ENCODE data around the gene HMGN3.

Gene HMGN3

GRCh38 chr6:79225717-79226599 lies 8.5 kb downstream of the HMGN3 start:
- Histone ChIP-seq H3K79me2 (ENCODE audit: insufficient read depth, low read length) (peaks cover 64% of the 10 kb centered on the region), H4K20me1 (ENCODE audit: insufficient read depth, low read length) (no peaks in the 10 kb centered on the region), H3K27ac (ENCODE audit: low read depth, low read length, poor library complexity, severe bottlenecking) (no peak overlapping the region), H3K4me3 (ENCODE audit: low read depth, low read length, poor library complexity, severe bottlenecking) (no peak overlapping the region), H3K36me3 (ENCODE audit: insufficient read depth, low read length) (peaks cover 24% of the 10 kb centered on the region), H3K9ac (ENCODE audit: low read length) (no peak overlapping the region), H3K4me2 (ENCODE audit: low read length) (no peak overlapping the region), H3K9me3 (ENCODE audit: low read length) (no peaks in the 10 kb centered on the region), H3K4me1 (ENCODE audit: insufficient read depth, low read length, severe bottlenecking) (peaks cover under 1% of the 10 kb centered on the region), H3F3A (ENCODE audit: insufficient read depth, low read length) (no peaks in the 10 kb centered on the region), H3K9me2 (ENCODE audit: low read depth, low read length) (no peaks in the 10 kb centered on the region), H3K27me3 (ENCODE audit: insufficient read depth, low read length) (no peaks in the 10 kb centered on the region), H2AFZ (ENCODE audit: low read length) (no peak overlapping the region)
- no peak for TF ChIP-seq EZH2 (IDR thresholded peaks at IDR 0.05; ENCODE audit: borderline replicate concordance, low read length)
- TF ChIP-seq, protein P1, sequence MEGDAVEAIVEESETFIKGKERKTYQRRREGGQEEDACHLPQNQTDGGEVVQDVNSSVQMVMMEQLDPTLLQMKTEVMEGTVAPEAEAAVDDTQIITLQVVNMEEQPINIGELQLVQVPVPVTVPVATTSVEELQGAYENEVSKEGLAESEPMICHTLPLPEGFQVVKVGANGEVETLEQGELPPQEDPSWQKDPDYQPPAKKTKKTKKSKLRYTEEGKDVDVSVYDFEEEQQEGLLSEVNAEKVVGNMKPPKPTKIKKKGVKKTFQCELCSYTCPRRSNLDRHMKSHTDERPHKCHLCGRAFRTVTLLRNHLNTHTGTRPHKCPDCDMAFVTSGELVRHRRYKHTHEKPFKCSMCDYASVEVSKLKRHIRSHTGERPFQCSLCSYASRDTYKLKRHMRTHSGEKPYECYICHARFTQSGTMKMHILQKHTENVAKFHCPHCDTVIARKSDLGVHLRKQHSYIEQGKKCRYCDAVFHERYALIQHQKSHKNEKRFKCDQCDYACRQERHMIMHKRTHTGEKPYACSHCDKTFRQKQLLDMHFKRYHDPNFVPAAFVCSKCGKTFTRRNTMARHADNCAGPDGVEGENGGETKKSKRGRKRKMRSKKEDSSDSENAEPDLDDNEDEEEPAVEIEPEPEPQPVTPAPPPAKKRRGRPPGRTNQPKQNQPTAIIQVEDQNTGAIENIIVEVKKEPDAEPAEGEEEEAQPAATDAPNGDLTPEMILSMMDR (IDR thresholded peaks at IDR 0.05; ENCODE audit: low read length), result no peak

DNA sequence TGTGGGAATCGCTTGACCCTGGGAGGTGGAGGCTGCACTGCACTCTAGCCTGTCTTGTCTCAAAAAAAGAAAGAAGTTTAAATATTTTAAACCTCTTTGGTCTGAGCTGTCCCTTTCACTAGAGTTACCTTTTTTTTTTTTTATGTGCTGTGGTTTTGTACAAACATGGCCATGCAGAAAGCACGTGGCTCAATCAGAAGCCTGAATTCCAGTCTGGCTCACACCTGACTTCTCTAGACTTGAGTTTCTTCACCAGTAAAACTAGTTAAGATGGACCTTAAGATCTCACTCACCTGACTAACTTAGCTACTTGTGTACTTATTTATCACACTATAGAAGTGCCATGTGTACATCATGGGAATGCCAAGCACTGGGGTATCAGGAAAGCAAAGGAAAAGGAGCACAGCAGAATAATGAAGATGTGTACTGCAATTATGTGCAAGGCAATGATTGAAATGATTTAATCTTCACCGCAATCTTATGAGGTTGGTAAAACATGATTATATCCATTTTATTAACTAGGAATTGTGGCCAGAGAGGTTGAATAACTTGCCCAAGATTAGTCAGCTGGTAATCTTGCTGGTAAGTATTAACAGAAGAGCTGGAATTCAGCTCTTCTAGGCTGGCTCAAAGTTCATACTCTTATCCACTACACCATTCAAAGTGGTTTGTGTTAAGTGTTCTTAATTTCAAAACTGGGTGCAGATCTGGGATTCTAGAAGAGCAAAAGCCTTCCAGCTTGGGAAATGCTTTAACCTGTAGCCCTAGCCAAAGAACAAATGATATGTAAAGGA lies 10.7 kb downstream of the HMGN3 start:
- H2AFZ ChIP-seq (ENCODE audit: low read length), result no peak overlapping the region
- no peak for TF ChIP-seq EZH2 (IDR thresholded peaks at IDR 0.05; ENCODE audit: borderline replicate concordance, low read length)
- TF ChIP-seq, protein P1 (IDR thresholded peaks at IDR 0.05; ENCODE audit: low read length), result no peak
- H3K79me2 ChIP-seq (ENCODE audit: insufficient read depth, low read length), result peaks cover 58% of the 10 kb centered on the region
- no peaks in the 10 kb centered on the region for H3K9me3 ChIP-seq (ENCODE audit: low read length)
- H3K27me3 ChIP-seq (ENCODE audit: insufficient read depth, low read length), result no peaks in the 10 kb centered on the region
- H3F3A ChIP-seq (ENCODE audit: insufficient read depth, low read length), result no peaks in the 10 kb centered on the region
- no peak overlapping the region for H3K9ac ChIP-seq (ENCODE audit: low read length)
- peaks cover 27% of the 10 kb centered on the region for H3K36me3 ChIP-seq (ENCODE audit: insufficient read depth, low read length)
- H3K4me3 ChIP-seq (ENCODE audit: low read depth, low read length, poor library complexity, severe bottlenecking), result no peak overlapping the region
- H4K20me1 ChIP-seq (ENCODE audit: insufficient read depth, low read length), result no peaks in the 10 kb centered on the region
- no peaks in the 10 kb centered on the region for H3K9me2 ChIP-seq (ENCODE audit: low read depth, low read length)
- H3K4me1 ChIP-seq (ENCODE audit: insufficient read depth, low read length, severe bottlenecking), result no peaks in the 10 kb centered on the region
- H3K4me2 ChIP-seq (ENCODE audit: low read length), result no peak overlapping the region
- H3K27ac ChIP-seq (ENCODE audit: low read depth, low read length, poor library complexity, severe bottlenecking), result no peak overlapping the region

DNA sequence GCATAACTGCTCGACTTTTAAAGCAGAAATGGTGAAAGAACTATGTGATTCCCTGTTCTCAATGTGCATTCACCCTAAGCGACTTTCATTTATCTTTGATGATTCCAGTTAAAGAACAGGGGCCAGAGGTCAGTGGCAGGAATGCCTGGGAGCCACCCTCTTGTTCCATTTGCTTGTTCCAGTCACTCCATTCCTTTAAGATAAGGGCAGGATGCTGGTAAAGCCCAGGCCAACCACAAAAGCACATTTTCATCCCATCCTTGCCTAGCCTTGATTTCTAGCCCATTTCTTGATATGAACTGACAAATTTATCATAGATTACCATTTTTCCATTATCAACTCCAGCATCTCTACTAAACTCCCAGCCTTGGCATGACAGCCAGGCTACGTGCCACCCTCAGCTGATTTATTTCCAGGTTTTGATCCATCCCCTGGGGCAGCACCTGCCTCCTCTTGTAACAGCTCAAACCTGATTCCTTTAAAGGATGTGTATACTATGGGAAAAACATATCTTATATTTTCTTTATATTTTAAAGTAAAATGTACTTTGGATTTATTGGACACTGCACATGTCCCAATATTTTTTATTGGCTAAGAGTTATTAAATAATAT lies 19.2 kb downstream of the HMGN3 start:
- Histone ChIP-seq H3K9me3 (ENCODE audit: low read length) (no peaks in the 10 kb centered on the region), H3K79me2 (ENCODE audit: insufficient read depth, low read length) (peaks cover 30% of the 10 kb centered on the region), H3K4me3 (ENCODE audit: low read depth, low read length, poor library complexity, severe bottlenecking) (no peak overlapping the region), H3K27ac (ENCODE audit: low read depth, low read length, poor library complexity, severe bottlenecking) (no peak overlapping the region), H3K9ac (ENCODE audit: low read length) (no peak overlapping the region), H3K9me2 (ENCODE audit: low read depth, low read length) (no peaks in the 10 kb centered on the region), H3K4me1 (ENCODE audit: insufficient read depth, low read length, severe bottlenecking) (no peaks in the 10 kb centered on the region), H4K20me1 (ENCODE audit: insufficient read depth, low read length) (no peaks in the 10 kb centered on the region), H3K27me3 (ENCODE audit: insufficient read depth, low read length) (no peaks in the 10 kb centered on the region), H3F3A (ENCODE audit: insufficient read depth, low read length) (no peaks in the 10 kb centered on the region), H3K36me3 (ENCODE audit: insufficient read depth, low read length) (peaks cover 40% of the 10 kb centered on the region), H3K4me2 (ENCODE audit: low read length) (no peak overlapping the region), H2AFZ (ENCODE audit: low read length) (no peak overlapping the region)
- no peak for TF ChIP-seq EZH2 (IDR thresholded peaks at IDR 0.05; ENCODE audit: borderline replicate concordance, low read length)
- TF ChIP-seq, protein P1 (IDR thresholded peaks at IDR 0.05; ENCODE audit: low read length), result no peak
